Measurements from ENCODE around the gene TOR1AIP1. TPM values are rescaled to one million over a fixed set of nuclear protein-coding genes. Genes with fewer than 3 reads are reported as not detected.

TOR1AIP1 gene
- total RNA-seq, 2 donors from 2014 or later = 18.1 to 26.2 TPM

DNA sequence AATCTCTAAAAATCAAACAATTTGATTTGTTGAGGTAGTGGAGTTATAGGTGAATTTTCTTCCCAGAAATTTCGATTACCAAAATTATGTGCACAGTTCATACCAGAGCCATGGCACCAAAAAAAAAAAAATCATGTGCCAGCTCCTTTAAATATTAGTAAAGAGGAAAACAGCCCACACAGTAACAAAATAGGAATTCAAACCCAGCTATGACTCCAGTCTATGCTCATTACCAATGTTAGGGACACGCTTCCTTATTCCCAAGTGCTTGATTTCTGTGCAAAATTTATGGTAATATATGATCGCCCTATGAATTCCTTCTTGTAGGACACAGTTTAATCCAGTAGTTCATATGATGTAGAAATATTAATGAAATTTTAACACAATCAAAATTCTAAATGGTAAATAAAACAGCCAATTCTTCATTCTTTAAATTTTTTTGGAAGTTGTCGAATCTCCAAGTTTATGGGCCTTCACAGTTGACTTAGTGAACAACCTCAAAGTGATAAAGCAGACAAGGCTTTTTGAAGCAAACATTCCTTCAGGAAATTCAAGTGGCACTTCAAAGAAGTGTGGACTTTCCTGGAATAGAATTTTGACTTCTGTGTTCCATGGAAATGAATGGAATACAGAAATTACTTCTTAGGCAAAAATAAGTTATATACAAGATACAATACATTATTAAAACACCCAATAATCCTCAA, 6.3 kb upstream of the TOR1AIP1 start:
- no peak for DNase-seq
- H3K27ac ChIP-seq (ENCODE audit: low read depth, low read length) = no peak overlapping the region
- no peak overlapping the region for H3K27ac Mint-ChIP-seq
- peaks cover 32% of the 10 kb centered on the region for H3K36me3 Mint-ChIP-seq (ENCODE audit: low read depth)
- TF ChIP-seq, protein P1, sequence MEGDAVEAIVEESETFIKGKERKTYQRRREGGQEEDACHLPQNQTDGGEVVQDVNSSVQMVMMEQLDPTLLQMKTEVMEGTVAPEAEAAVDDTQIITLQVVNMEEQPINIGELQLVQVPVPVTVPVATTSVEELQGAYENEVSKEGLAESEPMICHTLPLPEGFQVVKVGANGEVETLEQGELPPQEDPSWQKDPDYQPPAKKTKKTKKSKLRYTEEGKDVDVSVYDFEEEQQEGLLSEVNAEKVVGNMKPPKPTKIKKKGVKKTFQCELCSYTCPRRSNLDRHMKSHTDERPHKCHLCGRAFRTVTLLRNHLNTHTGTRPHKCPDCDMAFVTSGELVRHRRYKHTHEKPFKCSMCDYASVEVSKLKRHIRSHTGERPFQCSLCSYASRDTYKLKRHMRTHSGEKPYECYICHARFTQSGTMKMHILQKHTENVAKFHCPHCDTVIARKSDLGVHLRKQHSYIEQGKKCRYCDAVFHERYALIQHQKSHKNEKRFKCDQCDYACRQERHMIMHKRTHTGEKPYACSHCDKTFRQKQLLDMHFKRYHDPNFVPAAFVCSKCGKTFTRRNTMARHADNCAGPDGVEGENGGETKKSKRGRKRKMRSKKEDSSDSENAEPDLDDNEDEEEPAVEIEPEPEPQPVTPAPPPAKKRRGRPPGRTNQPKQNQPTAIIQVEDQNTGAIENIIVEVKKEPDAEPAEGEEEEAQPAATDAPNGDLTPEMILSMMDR (conservative IDR thresholded peaks at IDR 0.05) = no peak
- peaks cover 14% of the 10 kb centered on the region for H3K4me1 Mint-ChIP-seq
- H3K9ac ChIP-seq (ENCODE audit: extremely low read depth, low read length, poor library complexity, severe bottlenecking) = no peak overlapping the region
- H3K4me3 ChIP-seq (ENCODE audit: low read length) = peak overlapping the region; percentile 97
- 86 to 100% methylated on average over 1 to 4 of the region's 4 CpGs for WGBS, 2 experiments (ENCODE audit: insufficient coverage in 1 of 2, insufficient read length in 1 of 2)
- peaks cover 48% of the 10 kb centered on the region for H3K36me3 ChIP-seq (ENCODE audit: control insufficient read depth, insufficient read depth, low read length)
- H3K4me3 Mint-ChIP-seq = peak overlapping the region; percentile 92
- no peaks in the 10 kb centered on the region for H3K27me3 ChIP-seq (ENCODE audit: control insufficient read depth, insufficient read depth, low read length, poor library complexity, severe bottlenecking)
- no peaks in the 10 kb centered on the region for H3K9me3 Mint-ChIP-seq
- no peaks in the 10 kb centered on the region for H3K4me1 ChIP-seq (ENCODE audit: control insufficient read depth, insufficient read depth, low read length)
- H3K9me3 ChIP-seq (ENCODE audit: control insufficient read depth, low read length) = no peaks in the 10 kb centered on the region
- no peaks in the 10 kb centered on the region for H3K27me3 Mint-ChIP-seq (ENCODE audit: insufficient read depth)

DNA sequence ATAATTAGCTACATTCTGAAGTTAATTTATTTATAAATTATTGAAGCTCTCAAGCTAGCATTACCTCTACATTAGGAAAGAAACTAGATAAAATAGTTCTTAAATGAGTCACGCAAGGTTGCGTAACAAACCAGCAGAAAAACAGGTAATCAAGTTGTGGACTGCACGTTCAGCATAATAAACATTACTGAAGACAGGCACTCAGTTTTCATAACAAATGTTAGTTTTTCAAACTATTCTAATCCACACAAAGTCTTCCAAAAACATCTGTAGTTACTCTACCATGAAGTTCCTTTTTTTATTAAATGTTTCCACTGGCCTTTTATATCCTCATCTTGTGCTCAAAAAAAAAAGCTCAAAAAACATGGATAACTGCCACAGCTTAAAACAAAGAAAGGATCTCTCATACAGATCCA, 5.8 kb upstream of the TOR1AIP1 start:
- DNase-seq = no peak
- H3K4me3 Mint-ChIP-seq = peak overlapping the region; percentile 92
- Histone ChIP-seq H3K9ac (ENCODE audit: extremely low read depth, low read length, poor library complexity, severe bottlenecking) (peak overlapping the region; percentile 77), H3K36me3 (ENCODE audit: control insufficient read depth, insufficient read depth, low read length) (peaks cover 42% of the 10 kb centered on the region), H3K4me3 (ENCODE audit: low read length) (peak overlapping the region; percentile 97), H3K4me1 (ENCODE audit: control insufficient read depth, insufficient read depth, low read length) (peaks cover 2% of the 10 kb centered on the region), H3K27me3 (ENCODE audit: control insufficient read depth, insufficient read depth, low read length, poor library complexity, severe bottlenecking) (no peaks in the 10 kb centered on the region), H3K27ac (ENCODE audit: low read depth, low read length) (no peak overlapping the region), H3K9me3 (ENCODE audit: control insufficient read depth, low read length) (no peaks in the 10 kb centered on the region)
- WGBS, 2 experiments (ENCODE audit: insufficient coverage in 1 of 2, insufficient read length in 1 of 2) = 88 to 93% methylated on average over 3 of the region's 3 CpGs
- no peaks in the 10 kb centered on the region for H3K27me3 Mint-ChIP-seq (ENCODE audit: insufficient read depth)
- no peak overlapping the region for H3K27ac Mint-ChIP-seq
- TF ChIP-seq, protein P1 (conservative IDR thresholded peaks at IDR 0.05) = no peak
- no peaks in the 10 kb centered on the region for H3K9me3 Mint-ChIP-seq
- peaks cover 16% of the 10 kb centered on the region for H3K4me1 Mint-ChIP-seq
- peaks cover 26% of the 10 kb centered on the region for H3K36me3 Mint-ChIP-seq (ENCODE audit: low read depth)

DNA sequence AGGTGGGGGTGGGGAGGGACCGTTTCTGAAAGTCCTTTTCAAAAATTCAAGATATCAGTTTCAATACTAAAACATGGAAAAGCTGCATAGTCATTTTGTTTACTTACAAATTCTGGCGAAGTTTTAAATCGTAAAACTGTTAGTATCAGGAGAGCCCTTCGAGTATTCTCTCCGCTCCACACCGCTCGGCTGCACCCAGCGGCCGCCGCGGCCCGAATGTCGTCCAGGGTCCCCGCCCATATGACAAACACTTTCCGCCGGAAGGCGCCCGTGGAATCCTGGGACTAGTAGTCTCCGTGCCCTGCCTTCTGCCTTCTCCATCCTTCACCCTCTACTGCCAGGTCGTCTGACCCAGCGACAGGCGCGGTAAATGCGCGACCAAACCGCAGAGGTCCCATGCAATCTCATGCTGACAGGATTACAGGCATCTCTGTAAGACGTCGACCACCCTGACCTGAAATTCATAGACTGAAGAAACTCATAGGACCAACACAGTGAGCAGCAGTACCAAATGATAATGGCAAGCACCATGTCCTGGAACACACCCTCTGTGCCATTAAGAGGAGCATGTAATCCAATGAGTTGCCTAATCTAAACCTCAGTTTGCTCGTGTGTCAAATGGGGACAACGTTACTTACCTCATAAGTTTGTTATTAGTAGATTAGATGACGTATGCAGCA, 4.4 kb upstream of the TOR1AIP1 start, which contains the start of gene TOR1AIP2:
Gene TOR1AIP2 (minus strand): TSS at position 218 of the 680 bp plus-strand sequence. CDS start 25,138 bp downstream, outside the sequence.
- Mint-ChIP-seq H3K27ac (peak within 1 kb of the TSS; percentile 97), H3K27me3 (ENCODE audit: insufficient read depth) (no peaks in the 10 kb centered on the region), H3K36me3 (ENCODE audit: low read depth) (peaks cover 24% of the 10 kb centered on the region), H3K4me3 (peak within 1 kb of the TSS; percentile 92), H3K4me1 (peaks cover 20% of the 10 kb centered on the region), H3K9me3 (no peaks in the 10 kb centered on the region)
- WGBS, 2 experiments (ENCODE audit: insufficient coverage in 1 of 2, insufficient read length in 1 of 2) = 2 to 9% methylated on average over 14 to 31 of the region's 31 CpGs
- peak within 1 kb of the TSS; percentile 77 for H3K9ac ChIP-seq (ENCODE audit: extremely low read depth, low read length, poor library complexity, severe bottlenecking)
- H3K4me1 ChIP-seq (ENCODE audit: control insufficient read depth, insufficient read depth, low read length) = peaks cover 3% of the 10 kb centered on the region
- H3K9me3 ChIP-seq (ENCODE audit: control insufficient read depth, low read length) = no peaks in the 10 kb centered on the region
- peaks cover 30% of the 10 kb centered on the region for H3K36me3 ChIP-seq (ENCODE audit: control insufficient read depth, insufficient read depth, low read length)
- TF ChIP-seq, protein P1 (conservative IDR thresholded peaks at IDR 0.05) = no peak
- no peak within 1 kb of the TSS for H3K27ac ChIP-seq (ENCODE audit: low read depth, low read length)
- no peaks in the 10 kb centered on the region for H3K27me3 ChIP-seq (ENCODE audit: control insufficient read depth, insufficient read depth, low read length, poor library complexity, severe bottlenecking)
- peak; percentile 95 for DNase-seq
- H3K4me3 ChIP-seq (ENCODE audit: low read length) = peak within 1 kb of the TSS; percentile 97

Data from endodermal cell (in vitro differentiated cells).